Measurements from ENCODE around the gene ADTRP. TPM values are rescaled to one million over a fixed set of nuclear protein-coding genes. Genes with fewer than 3 reads are reported as not detected.
"Not testable (repeated sequence)": the region's sequence is repeated elsewhere in the genome, so short reads cannot be mapped to it uniquely, and the experiment has no call there.

The ADTRP gene
- total and polyA plus RNA-seq, 4 donors: 0.82 to 7.4 (median 1.2) TPM

DNA sequence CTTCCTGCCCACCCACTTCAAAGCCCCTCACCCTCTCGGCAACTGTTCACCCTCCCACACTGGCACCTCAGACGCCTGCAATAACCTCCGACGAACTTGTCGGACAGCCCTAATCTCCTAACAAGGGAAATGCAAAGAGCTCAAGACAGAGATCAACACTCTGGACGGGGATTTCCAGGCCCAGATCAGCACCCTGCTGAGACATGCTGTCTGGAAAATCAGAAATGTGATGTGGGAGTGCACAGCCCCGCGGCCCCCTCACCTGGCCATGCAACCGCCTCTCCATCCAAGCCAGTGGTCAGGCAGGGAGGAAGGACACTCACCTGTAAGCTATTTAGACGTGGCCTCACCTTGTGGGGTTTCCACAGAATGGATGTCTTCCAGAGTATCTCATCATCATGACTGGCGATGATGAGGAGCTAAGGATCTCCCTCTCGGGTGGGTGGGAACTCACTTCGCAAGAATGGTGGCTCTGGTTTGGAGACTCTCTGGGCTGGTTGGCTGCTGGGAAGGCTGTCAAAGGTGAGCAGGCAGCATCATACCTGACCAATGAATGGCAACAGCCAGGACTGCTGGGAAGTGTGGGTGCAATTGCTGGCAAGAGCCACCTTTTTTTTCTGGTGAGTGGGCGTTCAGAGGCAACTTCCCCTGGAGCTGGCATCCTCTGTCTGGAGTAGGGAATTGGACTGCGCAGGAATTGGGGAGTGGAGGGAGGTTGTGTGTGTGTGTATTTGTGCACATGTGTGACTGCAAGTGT lies 28.1 kb upstream of the ADTRP start:
- intact Hi-C loops (cut with DNase I): loop anchor here in 1 of 2 donors (5.0 kb wide), 1 partner anchor 34 kb away; no protein-coding TSS in a partner anchor
- Histone ChIP-seq H3K4me3 (ENCODE audit: low read length in 2 of 2) (no peak overlapping the region), H3K27ac (ENCODE audit: low read depth in 1 of 2, low read length in 2 of 2) (no peak overlapping the region), H3K36me3 (ENCODE audit: control insufficient read depth in 1 of 2, insufficient read depth in 2 of 2, low read length in 1 of 2) (no peaks in the 10 kb centered on the region), H3K9me3 (ENCODE audit: control insufficient read depth, low read length) (no peaks in the 10 kb centered on the region), H3K27me3 (ENCODE audit: control insufficient read depth in 1 of 2, insufficient read depth in 2 of 2, low read length in 1 of 2) (no peaks in the 10 kb centered on the region), H3K4me1 (ENCODE audit: control insufficient read depth in 1 of 2, insufficient read depth in 2 of 2, low read length in 2 of 2) (peaks cover 2 to 3% of the 10 kb centered on the region in 2 donors)
- WGBS, 2 donors: 85 to 90% methylated on average over 15 of the region's 15 CpGs
- ATAC-seq (ENCODE audit: low FRiP score): no peak
- no peak for DNase-seq

DNA sequence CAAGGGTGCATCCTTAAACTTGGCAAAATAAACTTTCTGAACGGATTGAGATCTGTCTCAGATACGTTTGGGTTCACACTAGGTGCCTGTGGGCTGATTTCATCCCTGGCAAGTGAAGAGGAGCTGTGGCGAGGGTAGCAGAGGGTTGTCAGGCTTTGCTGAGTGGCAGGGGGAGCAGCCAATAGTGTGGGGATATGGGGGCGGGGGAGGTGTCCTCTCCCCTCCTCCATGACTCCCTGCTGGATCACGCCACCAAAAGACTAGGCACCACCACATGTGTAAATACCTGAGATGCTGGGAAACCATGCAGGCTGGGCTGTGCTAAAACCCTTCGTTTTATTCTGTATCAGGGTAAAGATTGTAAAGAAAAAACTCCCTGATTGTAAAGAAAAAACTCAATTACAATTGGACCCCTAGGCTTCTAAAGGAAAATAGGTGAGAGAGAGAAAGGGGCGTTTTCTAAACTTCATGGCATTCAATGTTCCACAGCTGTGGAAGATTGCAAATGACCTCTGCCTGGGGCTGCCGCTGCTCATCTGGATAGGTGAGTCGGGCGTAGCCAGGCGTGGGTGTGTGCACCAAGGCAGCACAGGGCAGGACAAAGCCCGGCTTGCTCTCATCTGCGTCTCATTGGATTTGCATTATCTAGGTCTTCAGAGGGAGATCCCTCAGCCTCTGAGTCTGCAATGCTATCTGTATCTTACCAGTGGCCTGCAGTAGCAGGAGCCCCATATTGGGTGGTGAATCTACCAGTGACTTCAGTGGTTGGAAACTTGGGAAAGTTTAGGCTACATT lies 26.9 kb upstream of the ADTRP start:
- ATAC-seq (ENCODE audit: low FRiP score) (no peak), DNase-seq (no peak)
- H3K27ac ChIP-seq (ENCODE audit: low read depth in 1 of 2, low read length in 2 of 2): no peak overlapping the region
- intact Hi-C loops (cut with DNase I): loop anchor here in 1 of 2 donors (5.0 kb wide), 1 partner anchor 33 kb away; no protein-coding TSS in a partner anchor
- 92 to 93% methylated on average over 13 of the region's 13 CpGs for WGBS, 2 donors
- H3K4me3 ChIP-seq (ENCODE audit: low read length in 2 of 2): no peak overlapping the region
- no peaks in the 10 kb centered on the region for H3K36me3 ChIP-seq (ENCODE audit: control insufficient read depth in 1 of 2, insufficient read depth in 2 of 2, low read length in 1 of 2)
- peaks cover 0 to 2% of the 10 kb centered on the region in 2 donors for H3K4me1 ChIP-seq (ENCODE audit: control insufficient read depth in 1 of 2, insufficient read depth in 2 of 2, low read length in 2 of 2)
- H3K9me3 ChIP-seq (ENCODE audit: control insufficient read depth, low read length): no peaks in the 10 kb centered on the region
- H3K27me3 ChIP-seq (ENCODE audit: control insufficient read depth in 1 of 2, insufficient read depth in 2 of 2, low read length in 1 of 2): no peaks in the 10 kb centered on the region

GRCh38 chr6:11804701-11805100 lies 26.1 kb upstream of the ADTRP start:
- Histone ChIP-seq H3K27me3 (ENCODE audit: control insufficient read depth in 1 of 2, insufficient read depth in 2 of 2, low read length in 1 of 2) (no peaks in the 10 kb centered on the region), H3K36me3 (ENCODE audit: control insufficient read depth in 1 of 2, insufficient read depth in 2 of 2, low read length in 1 of 2) (no peaks in the 10 kb centered on the region), H3K4me1 (ENCODE audit: control insufficient read depth in 1 of 2, insufficient read depth in 2 of 2, low read length in 2 of 2) (no peaks in the 10 kb centered on the region), H3K9me3 (ENCODE audit: control insufficient read depth, low read length) (no peaks in the 10 kb centered on the region), H3K4me3 (ENCODE audit: low read length in 2 of 2) (no peak overlapping the region), H3K27ac (ENCODE audit: low read depth in 1 of 2, low read length in 2 of 2) (no peak overlapping the region)
- intact Hi-C loops (cut with DNase I): loop anchor here in 1 of 2 donors (5.0 kb wide), 1 partner anchor 32 kb away; no protein-coding TSS in a partner anchor
- 81 to 87% methylated on average over 3 of the region's 3 CpGs for WGBS, 2 donors
- ATAC-seq (ENCODE audit: low FRiP score): no peak
- DNase-seq: no peak

- WGBS, 2 donors: 90 to 91% methylated on average over 6 of the region's 6 CpGs
- Histone ChIP-seq H3K27ac (ENCODE audit: low read depth in 1 of 2, low read length in 2 of 2) (no peak overlapping the region), H3K9me3 (ENCODE audit: control insufficient read depth, low read length) (no peaks in the 10 kb centered on the region), H3K4me1 (ENCODE audit: control insufficient read depth in 1 of 2, insufficient read depth in 2 of 2, low read length in 2 of 2) (no peaks in the 10 kb centered on the region), H3K36me3 (ENCODE audit: control insufficient read depth in 1 of 2, insufficient read depth in 2 of 2, low read length in 1 of 2) (no peaks in the 10 kb centered on the region), H3K27me3 (ENCODE audit: control insufficient read depth in 1 of 2, insufficient read depth in 2 of 2, low read length in 1 of 2) (no peaks in the 10 kb centered on the region), H3K4me3 (ENCODE audit: low read length in 2 of 2) (no peak overlapping the region)
- intact Hi-C loops (cut with DNase I): no loop called here
- DNase-seq (no peak), ATAC-seq (ENCODE audit: low FRiP score) (no peak)
These were observed 25.5 kb upstream of the ADTRP start for GRCh38 chr6:11804135-11804534.

DNA sequence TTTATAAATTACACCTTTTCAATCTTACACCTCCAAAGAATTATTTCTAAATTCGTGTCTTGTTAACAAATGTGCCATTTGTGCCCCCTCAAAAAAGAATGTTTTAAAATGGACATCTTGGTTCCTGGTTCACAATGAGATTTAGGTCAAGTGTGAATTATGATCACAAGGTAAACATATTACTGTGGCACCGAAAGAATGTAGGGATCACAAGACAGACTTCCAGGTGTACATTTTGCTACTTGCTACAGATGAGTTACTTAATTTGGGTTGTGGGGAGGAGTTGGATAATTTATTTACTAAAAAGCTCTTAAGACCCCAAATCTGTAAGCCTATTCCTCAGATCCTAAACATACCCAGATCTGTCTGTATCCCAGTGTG lies 25.0 kb upstream of the ADTRP start:
- no peak for ATAC-seq (ENCODE audit: low FRiP score)
- WGBS, 2 donors: 88 to 94% methylated on average over 2 of the region's 2 CpGs
- no peak overlapping the region for H3K27ac ChIP-seq (ENCODE audit: low read depth in 1 of 2, low read length in 2 of 2)
- no peaks in the 10 kb centered on the region for H3K4me1 ChIP-seq (ENCODE audit: control insufficient read depth in 1 of 2, insufficient read depth in 2 of 2, low read length in 2 of 2)
- H3K27me3 ChIP-seq (ENCODE audit: control insufficient read depth in 1 of 2, insufficient read depth in 2 of 2, low read length in 1 of 2): no peaks in the 10 kb centered on the region
- no peak for DNase-seq
- H3K9me3 ChIP-seq (ENCODE audit: control insufficient read depth, low read length): no peaks in the 10 kb centered on the region
- intact Hi-C loops (cut with DNase I): no loop called here
- H3K36me3 ChIP-seq (ENCODE audit: control insufficient read depth in 1 of 2, insufficient read depth in 2 of 2, low read length in 1 of 2): no peaks in the 10 kb centered on the region
- no peak overlapping the region for H3K4me3 ChIP-seq (ENCODE audit: low read length in 2 of 2)

- ATAC-seq (ENCODE audit: low FRiP score) (no peak), DNase-seq (no peak)
- no peak overlapping the region for H3K4me3 ChIP-seq (ENCODE audit: low read length in 2 of 2)
- WGBS, 2 donors: 91 to 94% methylated on average over 6 of the region's 6 CpGs
- intact Hi-C loops (cut with DNase I): no loop called here
- H3K27me3 ChIP-seq (ENCODE audit: control insufficient read depth in 1 of 2, insufficient read depth in 2 of 2, low read length in 1 of 2): no peaks in the 10 kb centered on the region
- no peaks in the 10 kb centered on the region for H3K36me3 ChIP-seq (ENCODE audit: control insufficient read depth in 1 of 2, insufficient read depth in 2 of 2, low read length in 1 of 2)
- no peaks in the 10 kb centered on the region for H3K9me3 ChIP-seq (ENCODE audit: control insufficient read depth, low read length)
- H3K27ac ChIP-seq (ENCODE audit: low read depth in 1 of 2, low read length in 2 of 2): no peak overlapping the region
- H3K4me1 ChIP-seq (ENCODE audit: control insufficient read depth in 1 of 2, insufficient read depth in 2 of 2, low read length in 2 of 2): no peaks in the 10 kb centered on the region
These were observed 24.4 kb upstream of the ADTRP start for GRCh38 chr6:11802886-11803590.

GRCh38 chr6:11800531-11800930 lies 21.9 kb upstream of the ADTRP start:
- 90 to 100% methylated on average over 1 of the region's 1 CpG for WGBS, 2 donors

GRCh38 chr6:11798538-11798937 lies 19.9 kb upstream of the ADTRP start:
- H3K9me3 ChIP-seq (ENCODE audit: control insufficient read depth, low read length): no peaks in the 10 kb centered on the region
- ATAC-seq (ENCODE audit: low FRiP score): no peak

More at GRCh38 chr6:11800531-11800930, 21.9 kb upstream of the ADTRP start:
- H3K4me1 ChIP-seq (ENCODE audit: control insufficient read depth in 1 of 2, insufficient read depth in 2 of 2, low read length in 2 of 2); DNase-seq; H3K9me3 ChIP-seq (ENCODE audit: control insufficient read depth, low read length); H3K27me3 ChIP-seq (ENCODE audit: control insufficient read depth in 1 of 2, insufficient read depth in 2 of 2, low read length in 1 of 2); ATAC-seq (ENCODE audit: low FRiP score); H3K4me3 ChIP-seq (ENCODE audit: low read length in 2 of 2); H3K36me3 ChIP-seq (ENCODE audit: control insufficient read depth in 1 of 2, insufficient read depth in 2 of 2, low read length in 1 of 2); H3K27ac ChIP-seq (ENCODE audit: low read depth in 1 of 2, low read length in 2 of 2); intact Hi-C loops (cut with DNase I): not testable (repeated sequence)

More at GRCh38 chr6:11798538-11798937, 19.9 kb upstream of the ADTRP start:
- no peak for DNase-seq
- H3K36me3 ChIP-seq (ENCODE audit: control insufficient read depth in 1 of 2, insufficient read depth in 2 of 2, low read length in 1 of 2): no peaks in the 10 kb centered on the region
- H3K4me3 ChIP-seq (ENCODE audit: low read length in 2 of 2): no peak overlapping the region
- intact Hi-C loops (cut with DNase I): no loop called here
- H3K4me1 ChIP-seq (ENCODE audit: control insufficient read depth in 1 of 2, insufficient read depth in 2 of 2, low read length in 2 of 2): peaks cover 0 to 2% of the 10 kb centered on the region in 2 donors
- no peaks in the 10 kb centered on the region for H3K27me3 ChIP-seq (ENCODE audit: control insufficient read depth in 1 of 2, insufficient read depth in 2 of 2, low read length in 1 of 2)
- no peak overlapping the region for H3K27ac ChIP-seq (ENCODE audit: low read depth in 1 of 2, low read length in 2 of 2)
- WGBS, 2 donors: 84 to 85% methylated on average over 7 of the region's 7 CpGs
